K562 (cell line): Measurements from ENCODE around the gene SMIM30. TPM values are rescaled to one million over a fixed set of nuclear protein-coding genes. Genes with fewer than 3 reads are reported as not detected.

Source experiments
- FOXK2 ChIP-seq, 2 experiments: fragments of 450-650 bp; IDR thresholded peaks in 1 of 2; conservative IDR thresholded peaks in 1 of 2; 2 replicates each; pipeline ENCODE4 v1.6.1; 2016; ENCODE audit warnings: low read depth in 2 of 2, mild to moderate bottlenecking in 1 of 2
- FOXP1 ChIP-seq: sonication (generic); formaldehyde crosslinking; IDR thresholded peaks from 2 replicates; pipeline ENCODE4 v1.8.0; 2022; ENCODE audit warnings: mild to moderate bottlenecking, missing genetic modification reagents
- GTF3C2 ChIP-seq: IDR thresholded peaks from 3 replicates; pipeline ENCODE4 v1.6.1; 2011; ENCODE audit warnings: borderline replicate concordance, mild to moderate bottlenecking, moderate library complexity; ENCODE audit not compliant: insufficient read length; ENCODE audit errors: extremely low read depth
- JUND ChIP-seq, 2 experiments: IDR thresholded peaks; 2 replicates in 1 of 2; 3 replicates in 1 of 2; pipeline ENCODE4 v1.6.1; 2011; ENCODE audit warnings: borderline replicate concordance in 2 of 2, low read depth in 2 of 2, low read length in 2 of 2, improper control_type of control experiment in 1 of 2, missing biosample characterization in 1 of 2, missing genetic modification characterization in 1 of 2, missing genetic modification reagents in 1 of 2
- KDM1A ChIP-seq, 2 experiments: fragments of 450-650 bp; IDR thresholded peaks; 2 replicates each; pipeline ENCODE4 v1.6.1; 2016; ENCODE audit warnings: mild to moderate bottlenecking in 2 of 2
- KLF16 ChIP-seq: IDR thresholded peaks from 2 replicates; pipeline ENCODE4 v1.6.1; 2016; ENCODE audit warnings: antibody characterized with exemption
- MEF2A ChIP-seq: IDR thresholded peaks from 2 replicates; pipeline ENCODE4 v1.6.1; 2011; ENCODE audit warnings: low read depth, mild to moderate bottlenecking, low read length, moderate library complexity; ENCODE audit not compliant: control insufficient read depth
- NFYB ChIP-seq: IDR thresholded peaks from 2 replicates; pipeline ENCODE4 v1.6.1; 2011; ENCODE audit warnings: mild to moderate bottlenecking, moderate library complexity; ENCODE audit not compliant: insufficient read length; ENCODE audit errors: extremely low read depth
- RBM22 ChIP-seq: fragments of 200-400 bp; formaldehyde crosslinking; IDR thresholded peaks from 2 replicates; pipeline ENCODE4 v1.6.1; 2018; ENCODE audit warnings: low read length, low read depth; ENCODE audit not compliant: poor library complexity, severe bottlenecking
- SMAD3 ChIP-seq: fragments of 450-650 bp; formaldehyde crosslinking; conservative IDR thresholded peaks from 2 replicates; pipeline ENCODE4 v1.4.0; 2020; ENCODE audit warnings: mild to moderate bottlenecking
- SMARCE1 ChIP-seq: fragments of 450-650 bp; IDR thresholded peaks from 2 replicates; pipeline ENCODE4 v1.7.1; 2016; ENCODE audit warnings: mild to moderate bottlenecking
- SOX6 ChIP-seq: fragments of 450-650 bp; IDR thresholded peaks from 2 replicates; pipeline ENCODE4 v1.6.1; 2014; ENCODE audit warnings: mild to moderate bottlenecking
- SREBF1 ChIP-seq: fragments of 150-350 bp; IDR thresholded peaks from 2 replicates; pipeline ENCODE4 v1.6.1; 2014; ENCODE audit warnings: antibody characterized with exemption, low read depth, low read length, borderline replicate concordance
- TCF3 ChIP-seq: sonication (generic); formaldehyde crosslinking; IDR thresholded peaks from 2 replicates; pipeline ENCODE4 v1.4.0; 2020; ENCODE audit warnings: mild to moderate bottlenecking, missing genetic modification reagents
- THRAP3 ChIP-seq: fragments of 450-650 bp; IDR thresholded peaks from 2 replicates; pipeline ENCODE4 v1.6.1; 2016; ENCODE audit warnings: mild to moderate bottlenecking, inconsistent platforms, borderline replicate concordance
- ZBTB7A ChIP-seq: IDR thresholded peaks from 2 replicates; pipeline ENCODE4 v1.6.1; 2011; ENCODE audit warnings: low read depth, mild to moderate bottlenecking, low read length, moderate library complexity, borderline replicate concordance; ENCODE audit not compliant: control insufficient read depth
- ZBTB8A ChIP-seq: fragments of 450-650 bp; IDR thresholded peaks from 2 replicates; pipeline ENCODE4 v1.6.1; 2018; ENCODE audit warnings: mild to moderate bottlenecking, moderate library complexity; ENCODE audit not compliant: partially characterized antibody
- ZNF146 ChIP-seq: IDR thresholded peaks from one replicate; pipeline ENCODE4 v1.6.1; 2018; ENCODE audit warnings: missing compliant biosample characterization; ENCODE audit not compliant: unreplicated experiment
- ZNF217 ChIP-seq: sonication (generic); formaldehyde crosslinking; IDR thresholded peaks from 2 replicates; pipeline ENCODE4 v1.8.0; 2022; ENCODE audit warnings: mild to moderate bottlenecking, missing genetic modification reagents
- ZNF507 ChIP-seq: conservative IDR thresholded peaks from 2 replicates; pipeline ENCODE4 v1.6.1; 2017; ENCODE audit warnings: missing genetic modification characterization, missing compliant biosample characterization
- ZNF518B ChIP-seq: fragments of 250-450 bp; sonication (Bioruptor Pico); IDR thresholded peaks from 2 replicates; pipeline ENCODE4 v1.5.0; 2021; ENCODE audit warnings: mild to moderate bottlenecking, moderate library complexity
- ZNF655 ChIP-seq: fragments of 250-450 bp; sonication (Bioruptor Pico); IDR thresholded peaks from 2 replicates; pipeline ENCODE4 v1.5.0; 2021
- polyA plus RNA-seq, 8 experiments: library from polyadenylated mRNA; depleted of rRNA in 4 of 8; stranded (reverse) in 5 of 8; unstranded in 3 of 8; fragments of >200 nt; fragmentation: Nextera tagmentation in 2 of 8; fragmentation: Illumina TruSeq in 1 of 8; extraction: Ambion mirVana in 2 of 8; extraction: Trizol in 1 of 8; gene quantifications; 2 replicates each; pipeline versions ENCODE4 v1.2.1 to v1.2.3, GENCODE V29; 2011 to 2014; ENCODE audit warnings: inconsistent platforms in 1 of 8, missing spikeins in 1 of 8
- total RNA-seq, 7 experiments: library from RNA; depleted of rRNA in 6 of 7; stranded (reverse); fragments of >200 nt in 6 of 7; fragmentation: Illumina TruSeq in 2 of 7; extraction: Trizol in 2 of 7; gene quantifications; 2 replicates each; pipeline versions ENCODE4 v1.2.1 to v1.2.3, GENCODE V29; 2011 to 2021; ENCODE audit warnings: low replicate concordance in 1 of 7

The SMIM30 gene
- total and polyA plus RNA-seq, 9 of the 15 experiments (the other 6 are each of a cell fraction or from before 2014, with no cell fraction given): 161 to 891 (median 316) TPM

GRCh38 chr7:113125728-113126127 lies 7.4 kb upstream of the SMIM30 start (continued):
- TF ChIP-seq ZBTB8A (no peak), KLF16 (peak; percentile 62), FOXP1 (CRISPR knock-in tag) (no peak), THRAP3 (no peak), ZNF518B (CRISPR knock-in tag) (no peak), ZNF146 (CRISPR knock-in tag) (no peak), RBM22 (no peak), SMAD3 (CRISPR knock-in tag) (no peak), ZNF655 (CRISPR knock-in tag) (no peak), NFYB (no peak), TCF3 (peak; percentile 77), ZNF507 (tag) (no peak), SREBF1 (no peak), GTF3C2 (no peak), SOX6 (no peak), MEF2A (no peak), FOXK2 (conservative IDR thresholded peaks at IDR 0.05 in 1 of 2, IDR thresholded peaks at IDR 0.05 in 1 of 2; ENCODE audit: low read depth in 2 of 2) (no peak), ZNF217 (CRISPR knock-in tag) (no peak), SMARCE1 (0 out of 2 replicates have a peak, but pooled peaks have one; percentile 16), KDM1A (IDR thresholded peaks at IDR 0.05) (peak in 1 of 2 experiments; percentile 18; a peak in 1 of 4 replicates), JUND (IDR thresholded peaks at IDR 0.05; ENCODE audit: borderline replicate concordance, low read depth, low read length) (no peak), JUND (tag; IDR thresholded peaks at IDR 0.05; ENCODE audit: borderline replicate concordance, low read depth, low read length) (no peak), ZBTB7A (no peak)
